Activated naive CD8-positive, alpha-beta T cell treated with anti-CD3 and anti-CD28 coated beads for 36 hours (primary cell): ENCODE results near the gene C9orf50. TPM values are rescaled to one million over a fixed set of nuclear protein-coding genes. Genes with fewer than 3 reads are reported as not detected.
"Not testable (repeated sequence)": the region's sequence is repeated elsewhere in the genome, so short reads cannot be mapped to it uniquely, and the experiment has no call there.

Experiments used
- DNase-seq: peaks from one replicate; pipeline ENCODE4 v3.0.0; 2021
- H3K27ac Mint-ChIP-seq: one replicate; pipeline ENCODE4 v1.8.0; 2022; ENCODE audit warnings: mild to moderate bottlenecking, moderate library complexity, mixed read lengths
- H3K27me3 Mint-ChIP-seq: one replicate; pipeline ENCODE4 v1.8.0; 2022; ENCODE audit warnings: mild to moderate bottlenecking, mixed read lengths
- H3K36me3 Mint-ChIP-seq: one replicate; pipeline ENCODE4 v1.8.0; 2021; ENCODE audit warnings: mild to moderate bottlenecking, mixed read lengths
- H3K4me1 Mint-ChIP-seq: one replicate; pipeline ENCODE4 v1.8.0; 2021; ENCODE audit warnings: mixed read lengths
- H3K4me3 Mint-ChIP-seq: one replicate; pipeline ENCODE4 v1.8.0; 2022; ENCODE audit warnings: mild to moderate bottlenecking, moderate library complexity, mixed read lengths
- H3K9me3 Mint-ChIP-seq: one replicate; pipeline ENCODE4 v1.8.0; 2022; ENCODE audit warnings: mixed read lengths
- total RNA-seq, 2 experiments: library from RNA; stranded (reverse); gene quantifications; one replicate each; pipeline ENCODE4 v1.2.3, GENCODE V29; 2021

Gene C9orf50, protein sequence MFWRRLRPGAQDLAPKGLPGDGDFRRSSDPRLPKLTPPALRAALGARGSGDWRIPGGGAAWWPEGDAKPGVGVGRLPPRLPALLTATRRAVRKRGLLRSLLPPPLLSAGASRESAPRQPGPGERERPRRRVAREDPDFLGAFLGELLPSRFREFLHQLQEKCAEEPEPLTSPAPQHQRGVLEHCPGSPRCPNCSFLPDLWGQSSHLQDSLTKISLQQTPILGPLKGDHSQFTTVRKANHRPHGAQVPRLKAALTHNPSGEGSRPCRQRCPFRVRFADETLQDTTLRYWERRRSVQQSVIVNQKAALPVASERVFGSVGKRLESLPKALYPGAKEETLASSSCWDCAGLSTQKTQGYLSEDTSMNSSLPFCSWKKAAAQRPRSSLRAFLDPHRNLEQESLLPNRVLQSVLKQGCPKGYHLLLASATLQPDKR
- not detected for total RNA-seq

DNA sequence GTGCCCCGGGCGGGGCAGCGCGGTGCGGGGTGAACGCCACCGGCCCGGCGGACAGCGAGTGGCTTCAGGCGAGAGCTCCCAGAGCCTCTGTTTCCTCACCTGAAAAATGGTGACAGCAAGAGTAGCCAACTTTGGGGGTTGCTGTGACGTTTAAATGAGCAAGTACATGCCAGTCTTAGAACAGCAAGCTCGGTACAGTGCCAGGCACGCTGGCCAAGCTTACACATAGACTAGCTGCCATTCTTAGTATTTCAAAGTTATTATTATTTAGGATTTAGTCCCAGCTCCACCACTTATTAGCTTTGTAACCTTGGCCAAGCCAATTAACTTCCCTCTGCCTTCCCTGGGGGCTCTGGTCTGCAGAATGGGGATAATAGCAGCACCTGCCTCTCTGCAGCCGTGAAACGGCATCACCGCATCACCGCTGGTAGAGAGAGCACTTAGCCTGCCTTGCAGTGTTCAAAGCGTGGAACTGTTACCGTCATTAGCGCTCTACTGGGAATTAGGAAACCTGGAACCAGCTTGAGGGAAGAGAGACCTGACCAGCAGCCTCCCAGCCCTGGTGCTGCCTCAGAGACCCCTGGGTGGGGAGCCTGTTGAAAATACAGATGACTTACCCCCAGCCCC, at the start of gene C9orf50:
C9orf50 (minus strand) TSS at position 433 of the 627 bp plus-strand sequence. CDS start 527 bp downstream, outside the sequence.
- H3K9me3 Mint-ChIP-seq = no peaks in the 10 kb centered on the region
- H3K27me3 Mint-ChIP-seq = peaks cover 33% of the 10 kb centered on the region
- DNase-seq = no peak
- H3K36me3 Mint-ChIP-seq = peaks cover 2% of the 10 kb centered on the region
- no peak within 1 kb of the TSS for H3K27ac Mint-ChIP-seq
- H3K4me3 Mint-ChIP-seq = no peak within 1 kb of the TSS
- peaks cover 14% of the 10 kb centered on the region for H3K4me1 Mint-ChIP-seq

DNA sequence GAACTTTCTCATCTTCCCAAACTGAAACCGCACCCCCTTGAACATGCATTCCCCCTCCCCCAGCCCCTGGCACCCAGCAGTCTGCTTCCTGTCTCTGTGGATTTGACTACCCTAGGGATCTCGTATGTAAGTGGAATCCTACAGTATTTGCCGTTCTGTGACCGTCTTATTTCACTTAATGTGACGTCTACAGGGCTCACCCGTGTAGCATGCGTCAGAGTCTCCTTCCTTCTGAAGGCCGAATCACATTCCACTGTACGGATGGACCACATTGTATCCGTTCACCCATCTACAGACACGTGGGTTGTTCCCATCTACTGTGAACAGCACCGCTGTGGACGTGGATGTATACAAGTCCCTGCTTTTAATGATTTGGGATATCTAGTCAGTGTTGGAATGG, 49.0 kb upstream of the C9orf50 start:
- Mint-ChIP-seq H3K4me3 (no peak overlapping the region), H3K9me3 (no peaks in the 10 kb centered on the region), H3K4me1 (no peaks in the 10 kb centered on the region), H3K36me3 (no peaks in the 10 kb centered on the region), H3K27ac (no peak overlapping the region), H3K27me3 (peaks cover 26% of the 10 kb centered on the region)
- DNase-seq = no peak

DNA sequence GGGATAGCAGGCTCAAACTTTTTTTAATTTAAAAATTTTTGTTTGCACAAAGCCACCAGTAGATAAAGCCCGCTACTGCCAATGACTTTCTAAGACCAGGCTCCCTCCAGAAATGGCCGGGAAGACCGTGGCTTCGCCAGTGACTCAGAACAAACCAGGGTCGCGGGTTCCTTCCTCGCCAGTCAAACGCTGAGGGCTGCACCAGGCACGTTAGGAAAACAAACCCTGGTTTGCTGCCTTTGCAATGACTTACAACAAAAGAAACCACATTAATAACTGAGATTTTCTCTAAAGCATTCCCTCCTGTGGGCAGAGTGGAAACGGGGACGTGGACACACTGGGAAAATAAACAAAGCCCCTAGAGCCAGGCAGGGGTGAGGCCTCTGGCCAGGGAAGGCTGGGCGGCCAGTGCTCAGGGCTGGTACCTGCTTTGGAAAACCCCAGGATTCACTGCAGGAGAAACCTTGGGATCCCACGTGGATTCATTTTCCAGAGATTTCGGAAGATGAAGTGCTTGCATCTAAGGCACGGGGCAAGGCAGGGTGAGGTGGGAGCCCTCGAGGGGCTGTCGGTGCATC, 48.3 kb upstream of the C9orf50 start:
- no peak for DNase-seq
- Mint-ChIP-seq H3K27ac (no peak overlapping the region), H3K4me1 (no peaks in the 10 kb centered on the region), H3K9me3 (no peaks in the 10 kb centered on the region), H3K36me3 (no peaks in the 10 kb centered on the region), H3K4me3 (no peak overlapping the region), H3K27me3 (peaks cover 34% of the 10 kb centered on the region)

DNA sequence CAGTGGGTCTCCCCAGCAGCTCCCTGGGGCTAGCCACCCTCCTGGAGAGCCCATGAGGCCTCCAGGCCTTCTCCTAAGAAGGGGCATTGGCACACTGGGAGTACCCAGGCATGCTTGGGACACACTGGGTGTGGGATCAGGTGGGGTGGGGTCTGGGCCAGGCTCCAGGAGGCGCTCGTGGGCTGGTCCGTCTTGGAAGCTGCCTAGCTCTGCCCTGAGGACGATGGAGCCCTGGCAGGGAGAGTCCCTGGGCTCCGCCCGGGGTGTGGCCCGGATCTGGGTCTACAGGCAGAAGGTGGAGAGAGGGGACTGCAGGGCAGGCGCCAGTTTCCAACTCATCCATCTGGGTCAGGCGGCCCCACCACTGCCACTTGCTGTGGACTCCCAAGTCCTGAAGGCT, 46.9 kb upstream of the C9orf50 start:
- peaks cover 34% of the 10 kb centered on the region for H3K27me3 Mint-ChIP-seq
- H3K4me3 Mint-ChIP-seq = no peak overlapping the region
- H3K27ac Mint-ChIP-seq = no peak overlapping the region

DNA sequence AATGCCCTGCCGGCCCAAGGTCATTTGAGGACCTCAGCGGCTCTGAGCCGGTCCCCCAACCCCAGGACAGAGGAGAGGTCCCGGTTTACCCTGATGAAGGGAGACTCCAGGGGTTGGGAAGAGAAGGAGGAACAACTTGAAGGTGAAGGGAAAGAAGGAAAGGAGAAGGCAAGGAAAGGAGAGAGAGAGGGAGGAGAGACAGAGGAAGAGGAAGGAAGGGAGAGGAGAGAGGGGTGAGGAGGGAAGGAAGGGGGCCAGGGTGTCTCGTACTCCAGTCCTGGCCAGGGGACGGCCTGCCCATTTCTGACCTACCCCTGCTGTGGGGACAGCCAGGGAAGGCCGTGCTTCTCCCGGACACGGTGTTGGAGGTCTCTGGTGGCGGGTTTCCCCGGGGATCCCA, 46.5 kb upstream of the C9orf50 start:
- Mint-ChIP-seq H3K27ac (no peak overlapping the region), H3K36me3 (no peaks in the 10 kb centered on the region)

More for the DNA sequence above, 46.9 kb upstream of the C9orf50 start:
- DNase-seq = no peak
- no peaks in the 10 kb centered on the region for H3K36me3 Mint-ChIP-seq
- H3K4me1 Mint-ChIP-seq = no peaks in the 10 kb centered on the region
- no peaks in the 10 kb centered on the region for H3K9me3 Mint-ChIP-seq

DNA sequence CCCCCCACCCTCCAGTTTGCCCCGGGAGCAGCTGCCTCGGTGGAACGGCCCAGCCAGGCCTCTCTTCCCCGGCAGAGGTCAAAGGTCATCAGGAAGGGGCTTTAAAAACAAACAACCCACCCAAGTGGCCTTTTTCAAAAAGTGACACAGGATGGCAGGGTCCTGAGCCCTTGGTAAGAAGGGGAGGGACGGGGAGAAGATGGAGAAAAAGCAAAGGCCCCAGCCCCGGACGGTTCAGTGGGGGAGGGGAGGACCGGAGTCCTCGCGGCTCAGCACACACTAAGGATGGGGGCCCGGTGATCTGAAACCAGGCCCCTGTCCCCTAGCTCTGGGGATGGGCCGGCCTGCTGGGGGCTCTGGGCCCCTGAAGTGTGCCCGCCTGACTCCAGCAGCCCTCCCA, 45.7 kb upstream of the C9orf50 start:
- H3K27me3 Mint-ChIP-seq = peaks cover 34% of the 10 kb centered on the region
- no peak overlapping the region for H3K27ac Mint-ChIP-seq
- H3K36me3 Mint-ChIP-seq = no peaks in the 10 kb centered on the region
- no peak overlapping the region for H3K4me3 Mint-ChIP-seq
- no peaks in the 10 kb centered on the region for H3K9me3 Mint-ChIP-seq
- no peak for DNase-seq
- no peaks in the 10 kb centered on the region for H3K4me1 Mint-ChIP-seq

More for the DNA sequence above, 46.5 kb upstream of the C9orf50 start:
- Mint-ChIP-seq H3K4me3 (no peak overlapping the region), H3K27me3 (peaks cover 34% of the 10 kb centered on the region), H3K4me1 (no peaks in the 10 kb centered on the region), H3K9me3 (no peaks in the 10 kb centered on the region)
- no peak for DNase-seq

DNA sequence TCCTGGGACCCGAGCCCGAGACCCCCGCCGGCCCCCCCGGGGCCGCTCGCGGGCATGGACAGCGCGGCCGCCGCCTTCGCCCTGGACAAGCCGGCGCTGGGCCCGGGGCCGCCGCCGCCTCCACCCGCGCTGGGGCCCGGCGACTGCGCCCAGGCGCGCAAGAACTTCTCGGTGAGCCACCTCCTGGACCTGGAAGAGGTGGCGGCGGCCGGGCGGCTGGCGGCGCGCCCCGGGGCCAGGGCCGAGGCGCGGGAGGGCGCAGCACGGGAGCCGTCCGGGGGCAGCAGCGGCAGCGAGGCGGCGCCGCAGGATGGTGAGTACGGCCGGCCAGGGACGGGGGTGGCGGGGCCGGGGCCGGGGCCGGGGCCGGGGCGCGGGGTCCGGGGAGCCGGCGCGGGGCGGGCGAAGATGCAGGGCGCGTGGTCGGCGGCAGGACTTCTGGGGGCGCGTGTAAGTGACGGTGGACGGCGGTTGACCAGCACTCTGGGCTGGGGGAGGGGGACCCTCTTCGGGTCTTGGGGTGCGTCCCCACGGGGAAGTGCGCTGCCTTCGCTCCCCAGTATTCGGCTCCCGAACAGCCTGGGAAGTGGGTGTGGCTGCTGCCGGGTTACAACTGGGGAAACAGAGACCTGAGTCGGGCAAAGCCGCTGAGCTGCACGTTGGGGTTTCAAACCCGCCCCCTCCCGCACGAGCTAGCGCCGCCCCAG, 45.1 kb upstream of the C9orf50 start:
- Mint-ChIP-seq H3K4me3 (peak overlapping the region; percentile 43), H3K4me1 (no peaks in the 10 kb centered on the region), H3K9me3 (no peaks in the 10 kb centered on the region), H3K36me3 (no peaks in the 10 kb centered on the region), H3K27ac (no peak overlapping the region), H3K27me3 (peaks cover 34% of the 10 kb centered on the region)
- DNase-seq = no peak

DNA sequence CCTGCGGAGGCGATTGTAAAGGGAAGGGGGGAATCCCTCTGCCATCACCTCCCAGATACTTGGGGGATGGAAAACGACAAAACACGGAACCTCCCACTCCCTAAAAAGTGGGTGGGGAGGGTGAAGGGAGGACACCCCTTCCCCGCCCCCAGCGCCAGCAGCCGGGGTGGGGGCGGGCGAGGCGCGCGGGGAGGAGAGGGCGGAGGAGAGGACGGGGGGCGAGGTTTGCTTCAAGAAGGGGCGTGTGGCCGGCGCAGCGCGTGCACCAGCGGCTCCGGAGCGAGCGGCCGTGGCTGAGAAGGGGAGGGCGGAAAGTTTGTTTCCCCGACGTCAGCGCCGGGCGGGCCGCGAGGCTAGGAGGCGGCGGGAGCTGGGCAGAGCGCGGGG, 44.5 kb upstream of the C9orf50 start, which contains the start of gene PRRX2:
PRRX2 (plus strand) TSS at position 259 of the 387 bp plus-strand sequence. CDS start 221 bp downstream, outside the sequence.
- peak within 1 kb of the TSS; percentile 63 for H3K4me3 Mint-ChIP-seq
- H3K27me3 Mint-ChIP-seq = peaks cover 34% of the 10 kb centered on the region
- H3K27ac Mint-ChIP-seq = no peak within 1 kb of the TSS
- H3K36me3 Mint-ChIP-seq = no peaks in the 10 kb centered on the region
- no peaks in the 10 kb centered on the region for H3K9me3 Mint-ChIP-seq
- no peaks in the 10 kb centered on the region for H3K4me1 Mint-ChIP-seq
- peak; percentile 72 for DNase-seq

DNA sequence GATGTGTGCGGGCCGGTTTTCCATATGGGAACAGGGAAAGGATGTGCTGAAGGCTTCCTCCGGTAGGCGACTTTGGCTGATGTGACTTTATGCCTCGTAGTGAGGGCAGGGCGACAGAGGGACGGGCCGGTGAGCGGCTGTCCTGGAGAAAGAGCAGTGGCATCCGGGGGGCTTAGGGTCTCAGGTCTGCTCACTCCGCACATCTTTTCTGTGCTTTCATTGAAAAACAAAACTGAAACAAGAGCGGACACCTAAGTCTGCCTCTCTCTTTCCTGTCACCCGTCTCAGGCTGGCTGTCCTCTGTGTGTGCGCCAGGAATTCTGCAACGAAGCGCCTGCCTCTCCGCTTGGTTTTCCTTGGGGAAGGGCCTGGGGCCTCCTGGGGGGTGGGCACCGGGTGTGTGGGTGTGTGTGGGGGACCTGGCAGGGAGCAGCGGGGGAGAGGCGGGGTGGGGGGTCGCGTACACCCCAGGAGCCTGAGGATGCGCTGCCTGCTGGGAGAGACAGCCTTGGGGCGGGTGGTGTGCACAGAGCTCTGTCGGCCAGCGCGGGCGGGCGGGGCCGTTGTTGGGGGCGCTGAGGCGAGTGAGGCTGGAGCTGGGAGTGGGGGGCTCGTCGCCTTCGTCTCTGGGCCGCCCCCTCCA, 44.0 kb upstream of the C9orf50 start:
- no peaks in the 10 kb centered on the region for H3K9me3 Mint-ChIP-seq
- no peaks in the 10 kb centered on the region for H3K36me3 Mint-ChIP-seq
- H3K4me3 Mint-ChIP-seq = peak overlapping the region; percentile 63
- no peaks in the 10 kb centered on the region for H3K4me1 Mint-ChIP-seq
- DNase-seq = peak; percentile 28
- peaks cover 32% of the 10 kb centered on the region for H3K27me3 Mint-ChIP-seq
- H3K27ac Mint-ChIP-seq = no peak overlapping the region

DNA sequence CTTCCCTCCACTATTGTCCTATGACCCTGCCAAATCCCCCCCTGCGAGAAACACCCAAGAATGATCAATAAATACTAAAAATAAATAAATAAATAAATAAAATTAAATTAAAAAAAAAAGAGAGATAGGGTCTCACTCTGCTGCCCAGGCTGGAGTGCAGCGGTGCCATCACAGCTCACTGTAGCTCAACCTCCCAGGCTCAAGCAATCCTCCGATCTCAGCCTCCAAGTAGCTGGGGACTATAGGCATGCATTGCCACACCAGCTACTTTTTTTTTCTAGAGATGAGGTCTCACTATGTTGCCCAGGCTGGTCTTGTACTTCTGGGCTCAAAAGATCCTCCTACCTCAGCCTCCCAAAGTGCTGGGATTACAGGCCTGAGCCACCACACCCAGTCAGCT, 41.3 kb upstream of the C9orf50 start:
- not testable (repeated sequence) for H3K4me3 Mint-ChIP-seq, H3K27ac Mint-ChIP-seq, H3K9me3 Mint-ChIP-seq, DNase-seq, H3K4me1 Mint-ChIP-seq, H3K36me3 Mint-ChIP-seq
- peaks cover 17% of the 10 kb centered on the region for H3K27me3 Mint-ChIP-seq

DNA sequence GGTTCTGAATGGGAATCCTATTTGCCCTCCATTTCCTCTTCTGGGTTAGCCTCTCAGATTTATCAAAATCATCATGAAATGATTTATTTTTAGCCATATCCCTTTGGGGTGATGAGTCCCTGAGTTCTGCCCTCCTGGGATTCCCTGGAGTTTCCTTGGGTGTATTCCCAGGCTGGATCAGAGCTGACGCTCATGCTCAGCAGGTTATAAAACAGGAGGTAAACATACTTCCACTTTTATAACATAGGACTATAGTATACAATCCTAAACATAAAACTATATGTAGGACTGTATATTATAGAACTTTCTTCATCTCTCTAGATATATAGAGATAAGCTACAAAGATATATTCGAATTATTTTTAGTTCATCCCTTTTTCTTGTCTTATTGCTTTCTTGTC, 40.1 kb upstream of the C9orf50 start:
- DNase-seq = no peak
- Mint-ChIP-seq H3K9me3 (no peaks in the 10 kb centered on the region), H3K27ac (no peak overlapping the region), H3K4me3 (no peak overlapping the region), H3K4me1 (no peaks in the 10 kb centered on the region), H3K27me3 (peaks cover 14% of the 10 kb centered on the region), H3K36me3 (no peaks in the 10 kb centered on the region)

DNA sequence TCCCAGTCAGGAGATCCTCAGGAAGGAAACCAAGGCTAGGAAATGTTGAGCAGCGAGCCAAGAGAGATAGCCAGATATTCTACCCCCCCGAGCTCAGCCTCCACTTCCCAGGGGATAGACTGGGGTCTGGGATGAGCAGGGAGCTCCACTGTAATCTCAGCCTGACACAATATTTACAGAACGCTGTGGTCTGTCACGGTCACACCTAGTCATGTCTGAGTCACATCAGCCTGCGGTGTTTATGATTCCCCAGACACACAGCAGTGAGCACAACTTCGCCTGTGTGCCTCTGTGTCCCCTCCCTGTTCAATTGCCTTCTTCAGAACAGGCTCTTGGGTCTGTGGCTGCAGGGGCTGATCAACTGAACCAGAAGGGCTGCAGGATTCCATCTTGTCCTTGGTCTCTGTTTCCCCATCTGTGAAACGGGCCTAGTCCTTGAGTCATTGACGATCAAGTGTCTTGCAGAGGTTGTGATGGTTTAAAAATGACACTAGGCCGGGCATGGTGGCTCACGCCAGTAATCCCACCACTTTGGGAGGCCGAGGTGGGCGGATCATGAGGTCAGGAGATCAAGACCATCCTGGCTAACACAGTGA, 36.0 kb upstream of the C9orf50 start:
- Mint-ChIP-seq H3K36me3 (no peaks in the 10 kb centered on the region), H3K9me3 (no peaks in the 10 kb centered on the region), H3K4me1 (no peaks in the 10 kb centered on the region), H3K4me3 (no peak overlapping the region), H3K27ac (no peak overlapping the region), H3K27me3 (no peaks in the 10 kb centered on the region)
- DNase-seq = no peak

DNA sequence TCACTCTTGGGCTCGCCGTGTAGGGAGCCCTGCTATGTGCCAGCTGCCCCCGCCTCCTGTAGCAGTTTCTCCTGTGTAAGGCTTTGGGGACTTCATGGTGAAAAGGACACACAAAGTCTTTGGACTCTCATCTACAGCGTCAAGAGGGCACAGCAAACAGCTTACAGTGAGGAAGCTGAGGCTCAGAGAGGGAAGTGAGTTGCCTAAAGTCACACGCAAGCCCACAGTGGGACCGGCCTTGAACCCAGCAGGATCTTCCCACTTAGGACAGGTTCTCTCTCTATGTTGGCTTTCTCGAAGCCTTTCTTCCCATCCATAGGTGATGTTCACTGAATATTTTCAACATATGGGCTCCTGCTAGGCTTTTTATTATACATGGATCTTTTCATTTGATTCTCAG, 34.8 kb upstream of the C9orf50 start:
- no peak for DNase-seq
- Mint-ChIP-seq H3K27me3 (no peaks in the 10 kb centered on the region), H3K4me3 (no peak overlapping the region), H3K27ac (no peak overlapping the region), H3K9me3 (no peaks in the 10 kb centered on the region), H3K36me3 (no peaks in the 10 kb centered on the region), H3K4me1 (no peaks in the 10 kb centered on the region)

DNA sequence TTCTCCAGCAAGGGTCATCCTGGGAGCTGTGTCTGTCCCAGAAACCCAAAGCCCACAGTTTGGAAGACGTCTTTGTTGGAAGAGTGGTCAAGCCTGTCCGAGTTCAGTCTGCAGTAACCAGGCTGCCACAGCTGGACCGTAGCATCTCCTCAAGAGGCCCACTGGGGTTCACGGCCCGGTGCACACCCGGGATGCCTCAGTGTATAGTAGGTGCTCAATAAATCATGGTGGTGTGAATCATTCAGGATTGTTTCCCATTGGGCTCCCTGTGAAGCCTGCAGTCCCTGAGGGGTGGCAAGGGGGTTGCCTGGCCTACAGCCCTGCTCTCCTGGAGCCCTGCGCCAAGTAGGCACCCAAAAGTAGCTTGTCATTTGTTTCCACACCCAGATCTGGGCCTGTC, 34.3 kb upstream of the C9orf50 start:
- H3K27me3 Mint-ChIP-seq = no peaks in the 10 kb centered on the region
- no peak overlapping the region for H3K4me3 Mint-ChIP-seq
- no peaks in the 10 kb centered on the region for H3K9me3 Mint-ChIP-seq
- no peaks in the 10 kb centered on the region for H3K36me3 Mint-ChIP-seq
- DNase-seq = no peak
- no peak overlapping the region for H3K27ac Mint-ChIP-seq
- H3K4me1 Mint-ChIP-seq = no peaks in the 10 kb centered on the region
